OCI-LY3 (cell line): ENCODE results near the gene MBD3L3.

ENCODE experiments used
- H2AFZ ChIP-seq: fragments of 200-600, 300-600 bp; shearing (Covaris generic); 2 replicates; pipeline ENCODE4 v1.6.0; 2014; ENCODE audit warnings: antibody characterized with exemption, low read depth, low read length
- H3K27ac ChIP-seq: fragments of 200-600, 300-600 bp; sonication (generic); 2 replicates; pipeline ENCODE4 v1.5.1; 2014; ENCODE audit warnings: mild to moderate bottlenecking, low read length, moderate library complexity, mixed read lengths
- H3K27me3 ChIP-seq: fragments of 200-600, 300-600 bp; sonication (generic); 2 replicates; pipeline ENCODE4 v1.6.1; 2014; ENCODE audit warnings: low read depth, low read length, mixed read lengths
- H3K36me3 ChIP-seq: fragments of 200-600, 300-600 bp; sonication (generic); replicated peaks from 2 replicates; pipeline ENCODE3; 2014; ENCODE audit warnings: low read depth, low read length, mixed read lengths
- H3K4me1 ChIP-seq: fragments of 300-600, 200-600 bp; sonication (generic); 2 replicates; pipeline ENCODE4 v1.6.1; 2014; ENCODE audit warnings: low read length, mixed read lengths
- H3K4me2 ChIP-seq: fragments of 200-600, 300-600 bp; sonication (generic); 2 replicates; pipeline ENCODE4 v1.6.1; 2014; ENCODE audit warnings: low read length, mixed read lengths
- H3K4me3 ChIP-seq: fragments of 300-600, 200-600 bp; sonication (generic); 2 replicates; pipeline ENCODE4 v1.5.1; 2014; ENCODE audit warnings: antibody characterized with exemption, mild to moderate bottlenecking, low read length, moderate library complexity
- H3K79me2 ChIP-seq: fragments of 300-600, 200-600 bp; shearing (Covaris generic); 2 replicates; pipeline ENCODE4 v1.6.1; 2014; ENCODE audit warnings: mild to moderate bottlenecking, low read length, mixed read lengths
- H3K9ac ChIP-seq: fragments of 300-600, 200-600 bp; shearing (Covaris generic); 2 replicates; pipeline ENCODE4 v1.6.0; 2014; ENCODE audit warnings: mild to moderate bottlenecking, low read length, moderate library complexity
- H3K9me3 ChIP-seq: fragments of 200-600, 300-600 bp; shearing (Covaris generic); 2 replicates; pipeline ENCODE4 v1.6.1; 2014; ENCODE audit warnings: low read length, mixed read lengths; ENCODE audit not compliant: insufficient read depth
- H4K20me1 ChIP-seq: fragments of 200-600, 300-600 bp; sonication (generic); 2 replicates; pipeline ENCODE4 v1.6.1; 2016; ENCODE audit warnings: low read length, mixed read lengths; ENCODE audit not compliant: insufficient read depth
- CTCF ChIP-seq: fragments of 200-600, 300-600 bp; sonication (generic); IDR thresholded peaks from 2 replicates; pipeline ENCODE4 v1.5.1; 2014; ENCODE audit warnings: antibody characterized with exemption, low read length, low read depth
- EZH2phosphoT487 ChIP-seq: fragments of 200-600 bp; shearing (Covaris generic); IDR thresholded peaks from 2 replicates; pipeline ENCODE4 v1.6.1; 2018; ENCODE audit warnings: antibody characterized with exemption, mixed run types, low read depth

The MBD3L3 gene

GRCh38 chr19:7083076-7083956 lies 24.8 kb upstream of the MBD3L3 start:
- Histone ChIP-seq H3K4me3 (no peak overlapping the region), H3K36me3 (peaks cover 83% of the 10 kb centered on the region), H3K9me3 (peaks cover 76% of the 10 kb centered on the region)

DNA sequence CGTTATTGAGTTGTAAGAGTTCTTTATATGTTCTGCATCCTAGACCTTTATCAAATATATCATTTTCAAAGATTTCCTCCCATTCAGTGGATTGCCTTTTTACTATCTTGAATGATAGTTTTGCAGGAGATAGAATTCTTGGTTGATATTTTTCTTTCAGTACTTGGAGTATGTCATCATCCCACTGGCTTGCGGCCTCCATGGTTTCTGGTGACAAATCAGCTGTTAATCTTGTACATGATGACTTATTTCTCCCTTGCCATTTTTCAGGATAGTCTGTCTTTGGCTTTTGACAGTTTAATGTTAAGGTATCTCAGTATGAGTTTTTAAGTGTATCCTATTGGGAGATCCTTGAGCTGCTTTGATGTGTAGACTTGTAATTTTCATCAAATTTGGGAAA lies 19.5 kb upstream of the MBD3L3 start:
- TF ChIP-seq EZH2phosphoT487 (no peak), CTCF (no peak)
- Histone ChIP-seq H3K9me3 (peaks cover 52% of the 10 kb centered on the region), H3K27me3 (no peaks in the 10 kb centered on the region), H3K36me3 (peaks cover 95% of the 10 kb centered on the region), H2AFZ (no peak overlapping the region), H3K9ac (no peak overlapping the region), H4K20me1 (no peaks in the 10 kb centered on the region), H3K4me1 (no peaks in the 10 kb centered on the region), H3K4me3 (no peak overlapping the region), H3K4me2 (no peak overlapping the region), H3K79me2 (no peaks in the 10 kb centered on the region), H3K27ac (no peak overlapping the region)

More at GRCh38 chr19:7083076-7083956, 24.8 kb upstream of the MBD3L3 start:
- TF ChIP-seq EZH2phosphoT487 (no peak), CTCF (no peak)
- no peaks in the 10 kb centered on the region for H3K79me2 ChIP-seq
- no peaks in the 10 kb centered on the region for H3K27me3 ChIP-seq
- no peak overlapping the region for H2AFZ ChIP-seq
- H3K4me2 ChIP-seq: no peak overlapping the region
- H4K20me1 ChIP-seq: no peaks in the 10 kb centered on the region
- H3K9ac ChIP-seq: no peak overlapping the region
- no peak overlapping the region for H3K27ac ChIP-seq
- no peaks in the 10 kb centered on the region for H3K4me1 ChIP-seq

- 0 out of 2 replicates have a peak, but pooled peaks cover 2% of the 10 kb centered on the region for H3K79me2 ChIP-seq
- no peak overlapping the region for H3K4me3 ChIP-seq
- H3K4me1 ChIP-seq: no peaks in the 10 kb centered on the region
- no peak overlapping the region for H3K4me2 ChIP-seq
- peaks cover 33% of the 10 kb centered on the region for H3K9me3 ChIP-seq
- H3K27me3 ChIP-seq: no peaks in the 10 kb centered on the region
- H2AFZ ChIP-seq: no peak overlapping the region
- no peaks in the 10 kb centered on the region for H4K20me1 ChIP-seq
- peaks cover 87% of the 10 kb centered on the region for H3K36me3 ChIP-seq
- no peak overlapping the region for H3K9ac ChIP-seq
- no peak overlapping the region for H3K27ac ChIP-seq
- TF ChIP-seq EZH2phosphoT487 (no peak), CTCF (no peak)
Observed at GRCh38 chr19:7076151-7076550, 17.7 kb upstream of the MBD3L3 start.

GRCh38 chr19:7074705-7075282 lies 16.3 kb upstream of the MBD3L3 start:
- peaks cover 80% of the 10 kb centered on the region for H3K36me3 ChIP-seq
- no peak for TF ChIP-seq CTCF
- no peak overlapping the region for H3K9ac ChIP-seq
- peaks cover 5% of the 10 kb centered on the region for H3K4me1 ChIP-seq
- H3K27ac ChIP-seq: no peak overlapping the region
- no peak overlapping the region for H3K4me3 ChIP-seq
- H3K79me2 ChIP-seq: peaks cover 15% of the 10 kb centered on the region
- peaks cover 22% of the 10 kb centered on the region for H3K9me3 ChIP-seq
- H3K4me2 ChIP-seq: no peak overlapping the region
- H2AFZ ChIP-seq: no peak overlapping the region
- no peaks in the 10 kb centered on the region for H4K20me1 ChIP-seq
- no peaks in the 10 kb centered on the region for H3K27me3 ChIP-seq
